Measurements from ENCODE around the gene RFX8.

RFX8 gene

GRCh38 chr2:101479328-101479727, 4.4 kb upstream of the RFX8 start:
- Histone ChIP-seq H3K36me3 (ENCODE audit: low read depth) (no peaks in the 10 kb centered on the region), H3K9me3 (ENCODE audit: severe bottlenecking) (no peaks in the 10 kb centered on the region), H3K4me1 (ENCODE audit: insufficient read depth, poor library complexity, severe bottlenecking) (no peaks in the 10 kb centered on the region), H3K27me3 (ENCODE audit: insufficient read depth, poor library complexity, severe bottlenecking) (no peaks in the 10 kb centered on the region), H3K27ac (ENCODE audit: poor library complexity, severe bottlenecking) (no peak overlapping the region), H3K4me3 (ENCODE audit: severe bottlenecking) (no peak overlapping the region)
- ATAC-seq (ENCODE audit: low read depth) (no peak), DNase-seq (ENCODE audit: low spot score) (no peak)
- TF ChIP-seq, protein P1, sequence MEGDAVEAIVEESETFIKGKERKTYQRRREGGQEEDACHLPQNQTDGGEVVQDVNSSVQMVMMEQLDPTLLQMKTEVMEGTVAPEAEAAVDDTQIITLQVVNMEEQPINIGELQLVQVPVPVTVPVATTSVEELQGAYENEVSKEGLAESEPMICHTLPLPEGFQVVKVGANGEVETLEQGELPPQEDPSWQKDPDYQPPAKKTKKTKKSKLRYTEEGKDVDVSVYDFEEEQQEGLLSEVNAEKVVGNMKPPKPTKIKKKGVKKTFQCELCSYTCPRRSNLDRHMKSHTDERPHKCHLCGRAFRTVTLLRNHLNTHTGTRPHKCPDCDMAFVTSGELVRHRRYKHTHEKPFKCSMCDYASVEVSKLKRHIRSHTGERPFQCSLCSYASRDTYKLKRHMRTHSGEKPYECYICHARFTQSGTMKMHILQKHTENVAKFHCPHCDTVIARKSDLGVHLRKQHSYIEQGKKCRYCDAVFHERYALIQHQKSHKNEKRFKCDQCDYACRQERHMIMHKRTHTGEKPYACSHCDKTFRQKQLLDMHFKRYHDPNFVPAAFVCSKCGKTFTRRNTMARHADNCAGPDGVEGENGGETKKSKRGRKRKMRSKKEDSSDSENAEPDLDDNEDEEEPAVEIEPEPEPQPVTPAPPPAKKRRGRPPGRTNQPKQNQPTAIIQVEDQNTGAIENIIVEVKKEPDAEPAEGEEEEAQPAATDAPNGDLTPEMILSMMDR (IDR thresholded peaks at IDR 0.05; ENCODE audit: poor library complexity, severe bottlenecking) = no peak

- TF ChIP-seq, protein P1 (IDR thresholded peaks at IDR 0.05; ENCODE audit: poor library complexity, severe bottlenecking) = no peak
- H3K27ac ChIP-seq (ENCODE audit: poor library complexity, severe bottlenecking) = no peak overlapping the region
- DNase-seq (ENCODE audit: low spot score) = no peak
- H3K9me3 ChIP-seq (ENCODE audit: severe bottlenecking) = no peaks in the 10 kb centered on the region
- no peak for ATAC-seq (ENCODE audit: low read depth)
- no peaks in the 10 kb centered on the region for H3K27me3 ChIP-seq (ENCODE audit: insufficient read depth, poor library complexity, severe bottlenecking)
- H3K4me1 ChIP-seq (ENCODE audit: insufficient read depth, poor library complexity, severe bottlenecking) = peaks cover 5% of the 10 kb centered on the region
- H3K36me3 ChIP-seq (ENCODE audit: low read depth) = no peaks in the 10 kb centered on the region
- H3K4me3 ChIP-seq (ENCODE audit: severe bottlenecking) = no peak overlapping the region
Observed at GRCh38 chr2:101478181-101479001, 3.5 kb upstream of the RFX8 start.

GRCh38 chr2:101477556-101477955, 2.6 kb upstream of the RFX8 start:
- TF ChIP-seq, protein P1 (IDR thresholded peaks at IDR 0.05; ENCODE audit: poor library complexity, severe bottlenecking) = no peak
- Histone ChIP-seq H3K27me3 (ENCODE audit: insufficient read depth, poor library complexity, severe bottlenecking) (no peaks in the 10 kb centered on the region), H3K27ac (ENCODE audit: poor library complexity, severe bottlenecking) (no peak overlapping the region), H3K36me3 (ENCODE audit: low read depth) (no peaks in the 10 kb centered on the region), H3K4me1 (ENCODE audit: insufficient read depth, poor library complexity, severe bottlenecking) (peaks cover 6% of the 10 kb centered on the region), H3K4me3 (ENCODE audit: severe bottlenecking) (no peak overlapping the region), H3K9me3 (ENCODE audit: severe bottlenecking) (no peaks in the 10 kb centered on the region)
- no peak for DNase-seq (ENCODE audit: low spot score)
- ATAC-seq (ENCODE audit: low read depth) = no peak

DNA sequence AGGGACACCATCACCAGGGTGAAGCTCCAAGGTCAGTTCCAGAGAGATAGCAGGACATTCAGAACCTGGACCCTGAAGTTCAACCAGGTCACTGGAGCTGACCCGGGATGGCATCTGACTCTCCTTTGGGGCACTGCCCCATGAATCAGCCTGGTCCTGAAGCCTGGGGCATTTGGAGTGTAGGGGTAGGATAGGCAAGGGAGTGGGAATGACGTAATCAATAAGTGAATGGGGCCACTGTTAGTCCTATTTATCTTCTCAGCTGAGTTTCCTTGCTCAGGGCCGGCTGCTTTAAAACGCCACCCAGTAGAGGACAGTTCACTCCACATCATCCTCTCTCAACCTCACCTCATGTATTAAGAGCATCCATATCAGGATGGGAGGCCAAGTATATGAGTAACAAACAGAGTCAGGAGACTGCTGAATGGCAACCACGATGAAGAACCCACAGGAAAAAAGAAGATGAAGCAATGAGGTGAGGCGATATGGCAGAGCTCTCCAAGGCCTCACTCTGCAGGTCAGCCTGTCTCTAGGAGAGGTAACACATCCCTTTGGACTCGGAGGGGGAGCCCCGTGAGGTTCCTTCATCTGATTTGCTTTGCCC, 1.8 kb upstream of the RFX8 start:
- Histone ChIP-seq H3K9me3 (ENCODE audit: severe bottlenecking) (no peaks in the 10 kb centered on the region), H3K27ac (ENCODE audit: poor library complexity, severe bottlenecking) (no peak overlapping the region)
- ATAC-seq (ENCODE audit: low read depth) = no peak

More for the DNA sequence above, 1.8 kb upstream of the RFX8 start:
- Histone ChIP-seq H3K4me1 (ENCODE audit: insufficient read depth, poor library complexity, severe bottlenecking) (peaks cover 6% of the 10 kb centered on the region), H3K27me3 (ENCODE audit: insufficient read depth, poor library complexity, severe bottlenecking) (no peaks in the 10 kb centered on the region), H3K4me3 (ENCODE audit: severe bottlenecking) (no peak overlapping the region), H3K36me3 (ENCODE audit: low read depth) (no peaks in the 10 kb centered on the region)
- TF ChIP-seq, protein P1 (IDR thresholded peaks at IDR 0.05; ENCODE audit: poor library complexity, severe bottlenecking) = no peak
- no peak for DNase-seq (ENCODE audit: low spot score)
